ENCODE measurements around the gene RCCD1. TPM values are rescaled to one million over a fixed set of nuclear protein-coding genes. Genes with fewer than 3 reads are reported as not detected.

The RCCD1 gene
- total RNA-seq, 1 experiment from 2014 or later: 22.8 TPM

DNA sequence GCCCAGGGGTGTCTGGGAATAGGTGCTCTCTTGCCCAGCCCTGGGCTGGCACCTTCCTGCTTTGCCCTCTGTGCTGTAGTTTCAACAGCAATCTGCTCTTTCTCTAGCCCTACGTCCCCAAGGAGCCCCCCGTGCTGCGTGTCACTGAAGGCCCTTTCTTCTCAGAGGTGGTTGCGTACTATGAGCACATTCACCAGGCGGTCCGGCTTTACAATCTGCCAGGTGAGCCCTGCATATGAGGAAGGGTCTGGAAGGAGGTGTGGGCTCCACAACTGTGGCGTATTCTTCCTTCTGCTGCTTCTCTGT lies 42.0 kb upstream of the RCCD1 start:
- Mint-ChIP-seq H3K9me3 (no peaks in the 10 kb centered on the region), H3K4me3 (no peak overlapping the region), H3K4me1 (peaks cover 3 to 8% of the 10 kb centered on the region in 2 experiments; a peak in 2 of 4 replicates), H3K36me3 (ENCODE audit: insufficient read depth in 1 of 3, low read depth in 3 of 3) (peaks cover 2 to 46% (median 7%) of the 10 kb centered on the region in 3 experiments; a peak in 5 of 7 replicates), H3K27me3 (ENCODE audit: low read depth) (no peaks in the 10 kb centered on the region), H3K27ac (no peak overlapping the region; a peak in 1 of 7 replicates)
- Histone ChIP-seq H3K4ac (ENCODE audit: low read depth, low read length) (no peak overlapping the region), H3K23me2 (ENCODE audit: insufficient read length, low read depth, low read length, poor library complexity, severe bottlenecking) (no peaks in the 10 kb centered on the region), H2BK5ac (ENCODE audit: insufficient read length, low read length) (no peak overlapping the region), H2BK120ac (ENCODE audit: low read depth, low read length, poor library complexity, severe bottlenecking) (no peak overlapping the region), H3K27ac (ENCODE audit: insufficient read length, low read depth, low read length) (no peak overlapping the region), H3K9ac (ENCODE audit: extremely low read depth, insufficient read length, low read length) (no peak overlapping the region), H4K20me1 (ENCODE audit: control insufficient read depth, insufficient read depth, insufficient read length) (no peaks in the 10 kb centered on the region), H3K4me1 (ENCODE audit: insufficient read depth, low read length) (no peaks in the 10 kb centered on the region), H2AFZ (ENCODE audit: low read length) (no peak overlapping the region), H3K79me1 (ENCODE audit: insufficient read depth, low read depth, low read length, poor library complexity, severe bottlenecking) (no peaks in the 10 kb centered on the region), H3K4me2 (ENCODE audit: insufficient read depth, insufficient read length, low read length) (no peak overlapping the region), H3K56ac (ENCODE audit: insufficient read length, low read depth, low read length) (no peak overlapping the region), H3K14ac (ENCODE audit: insufficient read depth, low read length) (no peak overlapping the region), H2BK20ac (ENCODE audit: low read depth, low read length, poor library complexity, severe bottlenecking) (no peak overlapping the region), H3T11ph (ENCODE audit: low read length) (no peak overlapping the region), H3K79me2 (ENCODE audit: insufficient read depth, low read length) (no peaks in the 10 kb centered on the region), H4K5ac (ENCODE audit: insufficient read length, low read depth, low read length) (no peak overlapping the region), H3K27me3 (ENCODE audit: insufficient read depth, low read length) (no peaks in the 10 kb centered on the region), H3K18ac (ENCODE audit: insufficient read length, low read depth, low read length) (no peak overlapping the region), H4K91ac (ENCODE audit: insufficient read length, low read depth, low read length) (no peak overlapping the region), H2AK5ac (ENCODE audit: insufficient read length, low read length) (no peak overlapping the region), H4K8ac (replicated peaks; ENCODE audit: insufficient read length, low read depth, low read length) (no peak overlapping the region), H3K9me3 (ENCODE audit: control insufficient read depth, low read depth, low read length) (no peaks in the 10 kb centered on the region), H3K23ac (ENCODE audit: insufficient read length, low read depth, low read length) (no peak overlapping the region), H2BK15ac (ENCODE audit: low read depth, low read length) (no peak overlapping the region), H2BK12ac (ENCODE audit: insufficient read length, low read depth, low read length) (no peak overlapping the region)
- WGBS (ENCODE audit: extremely low coverage, insufficient read length, low lambda C conversion rate): no CpG with 5 or more reads among the region's 7 CpGs
- no peak for DNase-seq
- TF ChIP-seq, protein P1, sequence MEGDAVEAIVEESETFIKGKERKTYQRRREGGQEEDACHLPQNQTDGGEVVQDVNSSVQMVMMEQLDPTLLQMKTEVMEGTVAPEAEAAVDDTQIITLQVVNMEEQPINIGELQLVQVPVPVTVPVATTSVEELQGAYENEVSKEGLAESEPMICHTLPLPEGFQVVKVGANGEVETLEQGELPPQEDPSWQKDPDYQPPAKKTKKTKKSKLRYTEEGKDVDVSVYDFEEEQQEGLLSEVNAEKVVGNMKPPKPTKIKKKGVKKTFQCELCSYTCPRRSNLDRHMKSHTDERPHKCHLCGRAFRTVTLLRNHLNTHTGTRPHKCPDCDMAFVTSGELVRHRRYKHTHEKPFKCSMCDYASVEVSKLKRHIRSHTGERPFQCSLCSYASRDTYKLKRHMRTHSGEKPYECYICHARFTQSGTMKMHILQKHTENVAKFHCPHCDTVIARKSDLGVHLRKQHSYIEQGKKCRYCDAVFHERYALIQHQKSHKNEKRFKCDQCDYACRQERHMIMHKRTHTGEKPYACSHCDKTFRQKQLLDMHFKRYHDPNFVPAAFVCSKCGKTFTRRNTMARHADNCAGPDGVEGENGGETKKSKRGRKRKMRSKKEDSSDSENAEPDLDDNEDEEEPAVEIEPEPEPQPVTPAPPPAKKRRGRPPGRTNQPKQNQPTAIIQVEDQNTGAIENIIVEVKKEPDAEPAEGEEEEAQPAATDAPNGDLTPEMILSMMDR (conservative IDR thresholded peaks at IDR 0.05): no peak

Data from H9 (cell line).